ENCODE results near the gene TKFC.

The TKFC gene

DNA sequence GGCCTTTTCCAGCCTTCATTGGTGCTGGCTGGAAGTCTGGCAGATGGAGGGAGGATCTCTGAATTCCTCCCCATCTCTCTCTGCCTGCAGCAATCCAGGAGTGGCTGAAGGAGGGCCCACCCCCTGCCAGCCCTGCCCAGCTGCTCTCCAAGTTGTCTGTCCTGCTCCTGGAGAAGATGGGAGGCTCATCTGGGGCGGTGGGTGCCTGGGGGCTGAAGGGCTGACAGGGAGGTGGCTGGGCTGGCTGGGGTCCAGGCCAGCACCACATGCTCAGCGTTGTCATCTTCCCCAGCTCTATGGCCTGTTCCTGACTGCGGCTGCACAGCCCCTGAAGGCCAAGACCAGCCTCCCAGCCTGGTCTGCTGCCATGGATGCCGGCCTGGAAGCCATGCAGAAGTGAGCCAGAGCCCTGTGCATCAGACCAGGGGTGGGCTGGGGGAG is 12.2 kb downstream of the TKFC start:
- TF ChIP-seq, protein P1, sequence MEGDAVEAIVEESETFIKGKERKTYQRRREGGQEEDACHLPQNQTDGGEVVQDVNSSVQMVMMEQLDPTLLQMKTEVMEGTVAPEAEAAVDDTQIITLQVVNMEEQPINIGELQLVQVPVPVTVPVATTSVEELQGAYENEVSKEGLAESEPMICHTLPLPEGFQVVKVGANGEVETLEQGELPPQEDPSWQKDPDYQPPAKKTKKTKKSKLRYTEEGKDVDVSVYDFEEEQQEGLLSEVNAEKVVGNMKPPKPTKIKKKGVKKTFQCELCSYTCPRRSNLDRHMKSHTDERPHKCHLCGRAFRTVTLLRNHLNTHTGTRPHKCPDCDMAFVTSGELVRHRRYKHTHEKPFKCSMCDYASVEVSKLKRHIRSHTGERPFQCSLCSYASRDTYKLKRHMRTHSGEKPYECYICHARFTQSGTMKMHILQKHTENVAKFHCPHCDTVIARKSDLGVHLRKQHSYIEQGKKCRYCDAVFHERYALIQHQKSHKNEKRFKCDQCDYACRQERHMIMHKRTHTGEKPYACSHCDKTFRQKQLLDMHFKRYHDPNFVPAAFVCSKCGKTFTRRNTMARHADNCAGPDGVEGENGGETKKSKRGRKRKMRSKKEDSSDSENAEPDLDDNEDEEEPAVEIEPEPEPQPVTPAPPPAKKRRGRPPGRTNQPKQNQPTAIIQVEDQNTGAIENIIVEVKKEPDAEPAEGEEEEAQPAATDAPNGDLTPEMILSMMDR (IDR thresholded peaks at IDR 0.05; ENCODE audit: unreplicated experiment in 3 of 3), result no peak

DNA sequence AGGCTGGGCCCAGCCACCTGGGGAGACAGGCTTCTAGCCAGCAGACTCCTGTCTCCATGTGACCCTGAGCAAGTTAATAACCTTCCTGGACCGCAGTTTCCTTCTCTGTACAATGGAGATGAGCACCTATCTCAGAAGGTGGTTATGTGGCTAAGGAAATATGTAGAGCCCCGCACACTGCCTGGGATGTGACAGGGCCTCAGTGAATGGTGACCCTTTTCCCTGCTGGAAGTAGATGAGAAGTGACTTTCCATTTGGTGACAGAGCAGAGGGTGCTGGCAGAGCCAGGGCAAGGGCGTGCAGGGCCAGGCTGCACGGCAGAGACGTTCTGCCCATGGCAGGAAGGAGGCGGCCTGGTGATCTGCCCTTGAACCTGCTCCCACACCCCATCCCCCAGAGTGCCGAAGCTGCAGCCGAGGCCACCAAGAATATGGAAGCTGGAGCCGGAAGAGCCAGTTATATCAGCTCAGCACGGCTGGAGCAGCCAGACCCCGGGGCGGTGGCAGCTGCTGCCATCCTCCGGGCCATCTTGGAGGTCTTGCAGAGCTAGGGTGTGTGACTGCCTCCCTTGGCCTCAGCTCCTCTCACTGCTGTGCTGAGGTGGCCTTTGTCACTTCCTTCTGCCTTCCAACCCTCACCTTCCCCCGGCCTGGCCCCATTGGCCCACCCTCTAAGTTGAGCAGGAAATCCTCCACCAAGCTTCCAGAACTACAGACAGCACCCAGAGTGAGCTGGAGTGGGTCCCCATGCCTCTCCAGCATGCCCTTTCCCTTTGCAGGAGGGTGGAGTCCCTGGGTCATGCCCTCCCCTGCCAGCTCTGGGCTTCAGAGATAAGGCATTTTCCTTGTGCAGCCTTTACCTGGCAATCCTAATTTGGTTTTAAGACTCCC is 13.2 kb downstream of the TKFC start:
- no peak overlapping the region for H3K4me3 Mint-ChIP-seq
- no peaks in the 10 kb centered on the region for H3K27me3 Mint-ChIP-seq (ENCODE audit: low read depth)
- no peak overlapping the region for H3K27ac Mint-ChIP-seq
- TF ChIP-seq, protein P1 (IDR thresholded peaks at IDR 0.05; ENCODE audit: unreplicated experiment in 3 of 3), result no peak
- H3K36me3 Mint-ChIP-seq (ENCODE audit: low read depth), result peaks cover 12% of the 10 kb centered on the region
- no peaks in the 10 kb centered on the region for H3K9me3 Mint-ChIP-seq
- peaks cover 5% of the 10 kb centered on the region for H3K4me1 Mint-ChIP-seq

More for the DNA sequence above, 12.2 kb downstream of the TKFC start:
- Mint-ChIP-seq H3K27me3 (ENCODE audit: low read depth) (no peaks in the 10 kb centered on the region), H3K4me1 (peaks cover 5% of the 10 kb centered on the region), H3K9me3 (no peaks in the 10 kb centered on the region), H3K4me3 (no peak overlapping the region), H3K27ac (peak overlapping the region in 1 of 3 experiments; percentile 34), H3K36me3 (ENCODE audit: low read depth) (peaks cover 15% of the 10 kb centered on the region)

DNA sequence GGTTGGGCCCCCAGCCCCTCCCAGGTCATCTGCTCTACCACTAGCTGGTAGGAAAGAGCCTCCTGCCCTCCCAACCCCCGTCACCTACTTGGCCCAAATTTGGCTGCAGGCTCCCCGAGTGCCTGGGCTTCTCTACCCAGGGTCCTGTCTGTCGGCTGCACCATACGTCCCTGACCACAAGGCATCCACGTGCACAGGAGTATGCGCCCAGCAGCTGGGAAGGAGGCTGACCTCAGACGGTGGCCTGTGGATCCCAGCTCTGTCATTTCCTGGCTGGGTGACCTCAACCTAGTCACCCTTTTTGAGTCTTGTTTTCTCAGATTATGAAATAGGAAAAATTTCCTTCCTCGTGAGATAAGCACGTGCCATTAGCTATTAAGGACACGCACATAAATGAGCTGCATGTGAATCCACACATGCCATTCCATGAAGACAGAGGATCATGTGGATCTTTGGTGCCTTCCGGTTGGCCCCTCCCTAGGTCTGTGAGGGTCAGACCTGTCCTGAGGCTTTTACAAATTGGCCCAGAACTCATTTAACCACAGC is 15.0 kb downstream of the TKFC start:
- Mint-ChIP-seq H3K4me3 (no peak overlapping the region), H3K27me3 (ENCODE audit: low read depth) (no peaks in the 10 kb centered on the region), H3K36me3 (ENCODE audit: low read depth) (peaks cover 14% of the 10 kb centered on the region), H3K9me3 (no peaks in the 10 kb centered on the region), H3K4me1 (peaks cover 5% of the 10 kb centered on the region), H3K27ac (no peak overlapping the region)
- TF ChIP-seq, protein P1 (IDR thresholded peaks at IDR 0.05; ENCODE audit: unreplicated experiment in 3 of 3), result no peak

DNA sequence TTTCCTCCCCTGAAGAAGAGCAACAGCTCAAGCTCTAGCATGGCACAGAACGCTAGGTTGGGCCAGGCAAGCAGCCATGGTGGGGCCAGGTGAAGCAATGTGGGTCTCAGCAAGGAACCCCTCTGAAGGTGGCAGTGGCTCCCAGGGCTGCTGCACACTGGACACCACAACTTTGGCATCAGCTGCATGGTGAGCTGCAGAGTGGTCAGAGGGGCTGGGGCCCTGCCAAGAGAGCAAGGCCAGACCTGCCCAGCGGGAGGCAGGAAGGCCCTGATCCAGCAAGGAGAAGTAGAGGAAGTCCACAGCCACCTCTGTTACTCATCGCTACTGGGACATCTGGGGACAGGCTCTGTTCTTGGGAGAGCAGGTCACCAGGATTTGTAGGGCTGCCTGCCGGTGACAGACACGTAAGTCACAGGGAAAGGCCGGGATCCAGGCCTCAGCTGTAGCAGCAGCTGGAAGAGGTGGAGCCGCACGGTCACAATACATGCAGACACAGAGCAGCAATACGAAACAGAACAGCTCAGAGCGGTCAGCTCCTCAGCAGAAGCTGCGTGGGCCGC is 16.2 kb downstream of the TKFC start:
- Mint-ChIP-seq H3K4me1 (peaks cover 5% of the 10 kb centered on the region), H3K9me3 (no peaks in the 10 kb centered on the region), H3K27me3 (ENCODE audit: low read depth) (no peaks in the 10 kb centered on the region)

DNA sequence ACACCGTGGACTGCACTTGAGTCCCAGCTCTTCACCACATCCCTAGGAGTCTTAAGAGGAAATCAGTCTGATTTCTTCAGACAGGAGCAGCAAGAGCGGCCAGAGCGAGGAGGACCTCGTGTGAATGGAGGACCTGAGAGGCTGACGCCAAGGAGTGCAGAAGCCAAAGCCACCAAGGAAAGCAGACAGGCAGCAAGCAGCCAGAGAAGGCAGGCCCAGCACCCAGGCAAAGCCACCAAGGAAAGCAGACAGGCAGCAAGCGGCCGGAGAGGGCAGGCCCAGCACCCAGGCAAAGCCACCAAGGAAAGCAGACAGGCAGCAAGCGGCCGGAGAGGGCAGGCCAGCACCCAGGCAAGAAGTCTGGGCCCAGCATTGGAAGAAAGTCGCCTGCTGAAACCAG is 16.9 kb downstream of the TKFC start:
- Mint-ChIP-seq H3K27ac (no peak overlapping the region), H3K27me3 (ENCODE audit: low read depth) (no peaks in the 10 kb centered on the region), H3K4me1 (peaks cover under 1% of the 10 kb centered on the region), H3K36me3 (ENCODE audit: low read depth) (peaks cover 16% of the 10 kb centered on the region), H3K9me3 (no peaks in the 10 kb centered on the region), H3K4me3 (no peak overlapping the region)
- TF ChIP-seq, protein P1 (IDR thresholded peaks at IDR 0.05; ENCODE audit: unreplicated experiment in 3 of 3), result no peak

More for the DNA sequence above, 16.2 kb downstream of the TKFC start:
- H3K4me3 Mint-ChIP-seq, result no peak overlapping the region
- H3K36me3 Mint-ChIP-seq (ENCODE audit: low read depth), result peaks cover 16% of the 10 kb centered on the region
- no peak overlapping the region for H3K27ac Mint-ChIP-seq
- TF ChIP-seq, protein P1 (IDR thresholded peaks at IDR 0.05; ENCODE audit: unreplicated experiment in 3 of 3), result no peak

Data from nephron (organoid).